ENCODE measurements around the gene STOX2. TPM values are rescaled to one million over a fixed set of nuclear protein-coding genes. Genes with fewer than 3 reads are reported as not detected.

STOX2 gene
- total RNA-seq, 2 experiments from 2014 or later = not detected

DNA sequence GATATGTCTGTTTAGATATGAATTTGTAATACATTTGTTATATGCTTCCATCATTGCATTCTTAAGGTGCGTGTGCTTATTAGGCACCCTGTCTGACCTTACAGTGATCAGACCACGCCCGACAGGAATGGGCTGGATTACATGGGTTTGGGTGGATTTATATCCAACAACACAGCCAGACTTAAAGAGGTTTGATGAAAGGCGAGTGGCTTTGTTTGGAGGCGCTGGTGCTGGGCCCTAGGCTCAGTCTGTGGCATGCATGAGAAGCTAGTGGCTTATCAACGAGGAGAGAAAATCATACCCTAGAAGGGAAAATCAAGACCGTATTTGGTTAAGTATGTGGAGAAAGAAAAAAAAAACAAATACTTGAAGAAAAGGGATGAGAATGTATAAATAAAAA, 80.7 kb downstream of the STOX2 start:
- Mint-ChIP-seq H3K27me3 (ENCODE audit: low read depth) (peaks cover 4% of the 10 kb centered on the region), H3K36me3 (ENCODE audit: low read depth) (no peaks in the 10 kb centered on the region), H3K4me3 (no peak overlapping the region), H3K9me3 (ENCODE audit: insufficient read depth) (no peaks in the 10 kb centered on the region), H3K4me1 (ENCODE audit: low read depth) (no peaks in the 10 kb centered on the region), H3K27ac (no peak overlapping the region)
- DNase-seq (no peak), ATAC-seq (no peak)
- POLR2A ChIA-PET = no interaction called here
- CTCF ChIA-PET = no interaction called here

DNA sequence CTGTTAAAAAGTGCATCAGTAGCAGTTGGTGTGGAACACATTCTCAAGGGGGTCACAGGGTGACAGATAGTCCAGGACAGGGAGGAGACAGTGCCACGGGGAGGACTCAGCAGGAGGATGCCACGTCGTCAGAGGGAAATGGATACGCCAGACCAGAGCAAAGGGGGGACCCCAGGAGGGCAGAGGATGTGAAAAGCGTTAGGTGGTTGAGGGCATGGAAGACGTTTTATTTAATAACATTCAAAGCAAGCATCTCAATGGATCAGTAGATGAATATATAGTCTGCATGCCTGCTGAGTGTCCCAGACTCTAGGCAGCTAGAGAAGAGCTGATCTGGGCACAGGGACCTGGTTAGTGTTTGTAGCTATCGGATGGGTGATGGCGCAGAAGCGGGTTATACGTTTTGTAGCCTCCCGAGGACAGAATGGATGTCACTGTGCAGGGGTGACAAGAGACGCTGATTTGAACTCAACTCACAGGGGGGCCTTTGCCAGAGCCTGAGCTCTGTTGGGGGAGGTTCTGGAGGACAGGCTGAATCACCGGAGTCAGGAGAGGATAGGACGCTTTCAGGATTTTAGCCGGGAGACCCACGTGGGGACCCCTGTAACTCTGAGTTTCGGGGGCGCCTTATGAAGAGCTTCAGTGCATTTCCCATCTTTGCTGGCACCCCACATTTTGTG, 81.3 kb downstream of the STOX2 start:
- no peak for DNase-seq
- ATAC-seq = no peak
- H3K27ac Mint-ChIP-seq = no peak overlapping the region
- H3K36me3 Mint-ChIP-seq (ENCODE audit: low read depth) = no peaks in the 10 kb centered on the region
- H3K27me3 Mint-ChIP-seq (ENCODE audit: low read depth) = peaks cover 4% of the 10 kb centered on the region
- ChIA-PET POLR2A (no interaction called here), CTCF (no interaction called here)
- H3K9me3 Mint-ChIP-seq (ENCODE audit: insufficient read depth) = no peaks in the 10 kb centered on the region
- H3K4me3 Mint-ChIP-seq = no peak overlapping the region
- H3K4me1 Mint-ChIP-seq (ENCODE audit: low read depth) = no peaks in the 10 kb centered on the region

DNA sequence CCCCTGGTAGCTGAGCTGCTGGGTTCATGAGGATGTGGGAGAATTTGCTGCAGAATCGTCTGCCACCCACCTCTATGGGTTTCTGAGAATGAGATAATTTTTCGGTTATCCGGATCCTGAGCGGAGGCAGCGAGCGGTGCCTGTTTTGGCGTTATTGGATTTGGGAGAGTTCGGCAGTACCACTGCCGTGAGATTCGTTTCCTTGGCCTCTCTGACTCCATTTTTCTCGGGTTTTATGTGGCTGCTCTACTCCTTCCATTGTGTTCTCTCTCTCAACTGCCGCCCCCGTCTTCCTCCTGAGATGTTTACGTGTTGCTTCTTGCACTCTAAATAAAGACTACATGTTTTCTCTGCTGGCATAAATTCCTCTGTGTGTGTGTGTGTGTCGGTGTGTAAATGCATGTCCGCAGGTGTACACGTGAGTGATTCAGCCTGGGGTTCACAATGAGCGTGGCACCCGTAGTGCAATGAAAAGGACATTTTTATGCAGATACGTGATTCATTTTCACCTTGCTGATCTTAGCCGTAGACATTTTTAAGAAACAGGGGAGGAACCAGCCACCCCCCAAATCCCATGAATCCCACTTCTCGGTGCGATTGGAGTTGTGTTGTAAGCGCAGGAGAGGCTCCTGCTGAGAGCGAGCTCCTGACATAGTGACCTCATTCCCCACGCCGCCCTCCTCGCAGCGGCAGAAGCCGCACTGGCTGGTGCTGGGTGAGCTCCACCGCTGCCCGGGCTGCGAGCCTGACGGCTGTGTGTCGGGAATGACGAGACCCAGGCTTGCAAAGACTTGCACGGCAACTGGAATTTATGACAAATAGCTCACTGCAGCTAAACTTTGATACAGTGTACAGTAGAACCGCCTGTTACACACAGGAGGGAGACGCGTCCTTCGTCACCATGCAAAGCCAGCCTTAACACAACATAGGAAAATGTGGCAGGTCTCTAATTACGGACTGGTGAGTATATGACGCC, 82.2 kb downstream of the STOX2 start:
- Mint-ChIP-seq H3K27ac (no peak overlapping the region), H3K9me3 (ENCODE audit: insufficient read depth) (no peaks in the 10 kb centered on the region), H3K4me3 (no peak overlapping the region), H3K27me3 (ENCODE audit: low read depth) (peaks cover 6% of the 10 kb centered on the region), H3K4me1 (ENCODE audit: low read depth) (no peaks in the 10 kb centered on the region), H3K36me3 (ENCODE audit: low read depth) (no peaks in the 10 kb centered on the region)
- ChIA-PET POLR2A (no interaction called here), CTCF (no interaction called here)
- ATAC-seq (no peak), DNase-seq (no peak)

DNA sequence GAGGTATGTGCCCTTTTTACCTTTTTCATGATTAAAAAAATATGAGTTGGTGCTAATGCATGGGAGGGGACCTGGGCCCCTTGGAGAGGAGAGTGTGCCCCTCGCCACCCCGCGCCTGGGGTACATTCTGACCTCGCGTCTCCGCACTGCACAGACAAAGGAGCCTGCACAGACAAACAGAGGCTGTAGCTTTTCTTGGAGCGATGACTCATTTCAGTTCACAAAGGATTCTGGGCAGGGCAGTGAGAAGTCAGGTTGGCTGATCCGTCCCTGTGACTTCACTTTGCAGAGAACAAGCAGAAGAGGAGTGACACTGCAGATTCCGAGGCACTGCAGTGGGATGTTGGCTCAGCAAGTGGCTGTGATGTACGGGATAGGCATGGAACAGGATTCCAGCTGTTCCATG, 82.9 kb downstream of the STOX2 start:
- H3K9me3 Mint-ChIP-seq (ENCODE audit: insufficient read depth) = no peaks in the 10 kb centered on the region
- DNase-seq (no peak), ATAC-seq (no peak)
- CTCF ChIA-PET = no interaction called here
- POLR2A ChIA-PET = no interaction called here
- no peaks in the 10 kb centered on the region for H3K36me3 Mint-ChIP-seq (ENCODE audit: low read depth)
- peaks cover 7% of the 10 kb centered on the region for H3K27me3 Mint-ChIP-seq (ENCODE audit: low read depth)
- H3K4me1 Mint-ChIP-seq (ENCODE audit: low read depth) = no peaks in the 10 kb centered on the region
- no peak overlapping the region for H3K27ac Mint-ChIP-seq
- no peak overlapping the region for H3K4me3 Mint-ChIP-seq

DNA sequence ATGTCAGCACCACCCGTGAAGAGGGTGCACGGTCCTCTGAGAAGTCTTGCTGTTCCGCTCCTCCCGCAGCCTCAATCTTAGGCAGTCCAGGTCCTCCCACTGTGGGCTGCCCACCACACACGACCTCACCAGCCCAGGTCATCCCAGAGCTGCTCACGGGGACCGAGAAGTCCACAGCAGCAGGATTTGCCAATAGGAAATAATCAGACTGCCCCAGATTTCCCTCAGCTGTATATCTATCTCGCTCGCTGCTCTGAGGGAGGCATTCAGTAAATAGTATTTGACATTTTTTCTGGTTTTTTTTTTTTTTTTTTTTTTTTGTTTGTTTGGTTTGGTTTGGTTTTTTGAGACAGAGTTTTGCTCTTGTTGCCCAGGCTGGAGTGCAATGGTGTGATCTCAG, 83.8 kb downstream of the STOX2 start:
- ATAC-seq (no peak), DNase-seq (no peak)
- no peaks in the 10 kb centered on the region for H3K9me3 Mint-ChIP-seq (ENCODE audit: insufficient read depth)
- CTCF ChIA-PET = no interaction called here
- no peak overlapping the region for H3K27ac Mint-ChIP-seq
- no peak overlapping the region for H3K4me3 Mint-ChIP-seq
- no peaks in the 10 kb centered on the region for H3K4me1 Mint-ChIP-seq (ENCODE audit: low read depth)
- H3K27me3 Mint-ChIP-seq (ENCODE audit: low read depth) = peaks cover 7% of the 10 kb centered on the region
- POLR2A ChIA-PET = no interaction called here
- no peaks in the 10 kb centered on the region for H3K36me3 Mint-ChIP-seq (ENCODE audit: low read depth)

DNA sequence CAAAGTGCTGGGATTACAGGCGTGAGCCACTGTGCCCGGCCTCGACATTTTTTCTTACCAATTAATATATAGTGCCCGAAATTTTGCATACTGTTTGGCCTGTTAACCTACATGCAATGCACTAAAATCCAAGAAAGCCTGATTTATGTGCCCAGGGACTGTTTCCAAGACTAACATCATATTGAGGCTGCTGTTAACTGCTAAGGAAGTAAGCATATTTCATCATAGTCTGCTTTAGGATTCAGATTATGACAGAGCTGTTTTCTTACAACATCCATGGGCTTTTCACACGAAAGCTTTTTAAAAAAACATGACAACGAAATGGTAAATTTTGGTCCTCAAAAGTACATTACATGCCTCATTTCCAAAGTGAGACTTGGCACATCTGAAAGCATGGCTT, 84.4 kb downstream of the STOX2 start:
- ATAC-seq (no peak), DNase-seq (no peak)
- peaks cover 7% of the 10 kb centered on the region for H3K27me3 Mint-ChIP-seq (ENCODE audit: low read depth)
- no peaks in the 10 kb centered on the region for H3K9me3 Mint-ChIP-seq (ENCODE audit: insufficient read depth)
- no peaks in the 10 kb centered on the region for H3K36me3 Mint-ChIP-seq (ENCODE audit: low read depth)
- CTCF ChIA-PET = no interaction called here
- H3K4me1 Mint-ChIP-seq (ENCODE audit: low read depth) = no peaks in the 10 kb centered on the region
- H3K4me3 Mint-ChIP-seq = no peak overlapping the region
- H3K27ac Mint-ChIP-seq = no peak overlapping the region
- POLR2A ChIA-PET = no interaction called here

DNA sequence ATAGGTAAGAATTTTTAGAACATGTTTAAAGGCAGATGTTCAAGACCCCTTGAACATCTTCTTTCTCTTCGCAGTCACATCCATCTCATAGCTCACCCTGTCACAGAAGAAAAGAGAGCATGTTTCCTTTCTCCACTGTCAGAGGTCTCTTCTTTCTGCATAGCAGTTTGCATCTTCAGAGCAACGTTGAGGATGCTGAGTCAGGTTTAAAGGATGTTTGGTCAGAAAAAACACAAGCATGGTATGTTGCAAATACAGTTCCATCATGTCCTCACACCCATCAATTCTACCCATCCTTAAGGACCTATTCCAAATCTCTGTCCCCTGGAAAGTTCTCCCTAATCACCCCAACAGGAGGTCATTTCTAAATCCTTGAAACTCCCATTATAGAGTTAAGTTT, 84.8 kb downstream of the STOX2 start:
- Mint-ChIP-seq H3K27ac (no peak overlapping the region), H3K27me3 (ENCODE audit: low read depth) (peaks cover 7% of the 10 kb centered on the region), H3K4me1 (ENCODE audit: low read depth) (no peaks in the 10 kb centered on the region), H3K9me3 (ENCODE audit: insufficient read depth) (no peaks in the 10 kb centered on the region), H3K36me3 (ENCODE audit: low read depth) (no peaks in the 10 kb centered on the region), H3K4me3 (no peak overlapping the region)
- ChIA-PET CTCF (no interaction called here), POLR2A (no interaction called here)
- no peak for ATAC-seq
- no peak for DNase-seq

DNA sequence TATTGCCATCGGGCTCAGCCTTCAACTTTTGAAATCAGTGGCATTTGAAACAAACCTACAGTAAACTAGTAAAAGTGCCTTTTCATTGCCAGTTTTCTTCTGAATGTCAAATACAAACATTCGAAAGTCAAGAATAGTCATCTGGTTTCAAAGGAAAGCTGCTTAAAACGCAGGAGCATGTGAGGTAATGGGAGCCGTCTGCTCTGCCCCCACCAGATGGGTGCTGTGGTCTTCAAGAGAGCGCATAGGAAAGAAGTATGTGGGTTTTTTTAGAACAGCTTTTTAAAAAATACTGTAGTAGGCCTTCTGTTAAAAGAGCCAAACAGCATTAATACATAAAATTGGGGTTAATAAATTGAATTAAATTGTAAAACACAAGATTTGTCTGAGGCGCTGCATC, 88.6 kb downstream of the STOX2 start:
- POLR2A ChIA-PET = no interaction called here
- H3K4me3 Mint-ChIP-seq = no peak overlapping the region
- no peak for ATAC-seq

DNA sequence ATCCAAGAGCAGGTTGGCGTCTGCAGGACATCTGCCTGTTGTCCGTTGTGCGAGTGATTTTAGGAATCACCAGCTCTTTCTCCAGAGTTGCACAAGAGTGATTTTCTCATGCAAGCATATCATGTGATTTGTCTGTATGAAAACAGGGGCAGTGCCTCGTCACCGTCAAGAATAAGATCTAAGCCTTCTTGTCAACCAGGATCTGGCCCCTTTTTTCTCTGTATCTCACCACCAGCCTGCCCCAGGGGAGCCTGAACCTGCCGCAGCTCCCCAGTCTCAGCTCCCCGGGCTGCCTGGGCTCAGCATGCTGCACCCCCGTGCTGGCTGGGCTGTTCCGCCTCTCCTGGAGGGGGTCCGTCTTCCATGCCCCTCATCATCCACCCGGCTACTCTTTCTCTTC, 90.5 kb downstream of the STOX2 start:
- CTCF ChIA-PET = no interaction called here
- Mint-ChIP-seq H3K27ac (no peak overlapping the region), H3K9me3 (ENCODE audit: insufficient read depth) (no peaks in the 10 kb centered on the region), H3K4me1 (ENCODE audit: low read depth) (no peaks in the 10 kb centered on the region), H3K27me3 (ENCODE audit: low read depth) (peaks cover 10% of the 10 kb centered on the region), H3K36me3 (ENCODE audit: low read depth) (no peaks in the 10 kb centered on the region), H3K4me3 (no peak overlapping the region)
- ATAC-seq (no peak), DNase-seq (no peak)
- POLR2A ChIA-PET = interaction anchor here (0.6 kb wide), 1 partner anchor 270 kb away, joined by 4 read pairs; no protein-coding TSS in a partner anchor

More for the DNA sequence above, 88.6 kb downstream of the STOX2 start:
- H3K36me3 Mint-ChIP-seq (ENCODE audit: low read depth) = no peaks in the 10 kb centered on the region
- no peak for DNase-seq
- H3K9me3 Mint-ChIP-seq (ENCODE audit: insufficient read depth) = no peaks in the 10 kb centered on the region
- peaks cover 12% of the 10 kb centered on the region for H3K27me3 Mint-ChIP-seq (ENCODE audit: low read depth)
- no peaks in the 10 kb centered on the region for H3K4me1 Mint-ChIP-seq (ENCODE audit: low read depth)
- H3K27ac Mint-ChIP-seq = no peak overlapping the region
- CTCF ChIA-PET = no interaction called here

DNA sequence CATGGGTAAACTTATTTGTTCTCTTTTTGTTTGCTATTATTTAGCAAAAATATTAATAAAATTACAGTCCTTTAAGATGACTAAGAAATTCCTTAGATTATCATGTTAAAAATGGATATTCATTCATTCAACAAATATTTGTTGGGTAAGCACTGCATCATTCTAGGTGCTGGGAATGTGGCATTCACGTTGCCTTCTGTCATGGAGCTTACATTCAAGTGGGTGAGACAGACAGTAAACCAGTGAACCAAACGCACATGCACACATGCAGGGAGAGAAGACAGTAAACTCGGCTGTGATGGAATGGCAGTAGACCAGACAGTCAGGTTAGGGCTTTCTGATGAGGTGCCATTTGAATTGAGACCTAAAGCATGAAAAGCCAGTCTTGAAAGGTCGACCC, 91.8 kb downstream of the STOX2 start:
- Mint-ChIP-seq H3K9me3 (ENCODE audit: insufficient read depth) (no peaks in the 10 kb centered on the region), H3K27ac (no peak overlapping the region), H3K36me3 (ENCODE audit: low read depth) (no peaks in the 10 kb centered on the region), H3K4me1 (ENCODE audit: low read depth) (no peaks in the 10 kb centered on the region), H3K4me3 (no peak overlapping the region), H3K27me3 (ENCODE audit: low read depth) (peaks cover 8% of the 10 kb centered on the region)
- POLR2A ChIA-PET = no interaction called here
- ATAC-seq = no peak
- no peak for DNase-seq
- CTCF ChIA-PET = no interaction called here

DNA sequence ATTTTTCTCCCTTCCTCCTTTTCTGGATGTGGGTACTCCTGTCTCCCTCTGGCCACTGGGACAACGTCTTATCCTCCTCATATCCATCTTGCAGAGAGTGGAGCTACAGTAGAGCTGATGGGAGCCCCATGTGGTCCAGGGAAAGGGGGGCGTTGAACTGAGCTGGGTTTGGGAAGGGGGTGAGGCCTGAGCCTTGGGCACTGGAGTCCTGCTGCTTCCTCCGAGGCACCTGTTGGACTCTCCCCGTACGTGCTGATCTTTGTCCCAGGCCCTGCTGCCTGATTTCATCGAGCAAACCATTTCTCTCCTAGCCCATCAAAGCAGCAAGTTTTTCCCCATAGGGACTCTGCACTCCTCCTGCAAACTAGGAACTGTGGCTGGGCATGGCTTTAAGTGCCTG, 94.3 kb downstream of the STOX2 start:
- H3K9me3 Mint-ChIP-seq (ENCODE audit: insufficient read depth) = no peaks in the 10 kb centered on the region
- H3K27ac Mint-ChIP-seq = no peak overlapping the region
- H3K36me3 Mint-ChIP-seq (ENCODE audit: low read depth) = no peaks in the 10 kb centered on the region
- CTCF ChIA-PET = no interaction called here
- ATAC-seq (no peak), DNase-seq (no peak)
- H3K27me3 Mint-ChIP-seq (ENCODE audit: low read depth) = peaks cover 6% of the 10 kb centered on the region
- H3K4me3 Mint-ChIP-seq = no peak overlapping the region
- H3K4me1 Mint-ChIP-seq (ENCODE audit: low read depth) = no peaks in the 10 kb centered on the region
- POLR2A ChIA-PET = no interaction called here

DNA sequence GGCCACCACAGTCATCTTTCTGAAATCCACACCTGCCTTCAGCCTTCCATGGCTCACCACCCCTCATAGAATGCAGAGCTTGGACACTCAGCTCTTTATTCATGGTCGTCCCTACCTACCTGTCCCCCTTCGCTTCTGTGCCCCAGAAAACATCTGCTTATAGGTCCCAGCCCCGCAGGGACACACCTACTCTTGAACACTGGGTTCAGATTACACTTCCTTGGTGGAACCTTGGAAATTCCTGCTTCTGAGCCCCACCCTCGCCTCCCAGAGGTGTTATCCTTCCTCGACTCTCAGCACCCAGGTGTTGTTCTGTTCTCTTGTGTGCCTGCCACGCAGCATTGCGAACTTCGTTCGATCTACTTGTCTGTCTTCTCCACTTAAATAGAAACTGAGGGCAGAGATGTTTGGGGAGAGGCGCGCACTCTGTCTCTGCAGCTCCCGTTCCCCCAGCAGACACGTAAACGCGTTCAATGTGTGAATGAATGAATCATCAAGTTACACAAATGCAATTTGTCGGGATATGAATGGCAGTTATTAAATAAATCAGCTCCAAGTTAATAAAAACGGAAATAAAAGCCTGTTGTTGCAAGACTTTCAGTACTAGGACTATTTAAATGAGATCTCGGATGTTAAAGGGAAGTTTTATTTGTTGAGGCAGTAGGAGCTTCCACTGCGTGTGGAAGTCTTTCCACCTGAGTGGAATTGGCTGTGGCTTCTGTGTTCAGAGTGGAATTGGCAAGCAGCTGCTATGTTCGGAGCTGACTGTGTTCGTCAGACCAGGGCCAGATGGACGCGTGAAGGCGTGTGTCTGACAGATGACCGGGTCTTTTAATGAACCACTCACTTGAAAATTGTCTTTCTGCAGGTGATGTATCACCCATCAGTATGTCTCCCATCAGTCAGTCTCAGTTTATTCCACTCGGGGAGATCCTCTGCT, 95.6 kb downstream of the STOX2 start:
- Mint-ChIP-seq H3K27me3 (ENCODE audit: low read depth) (peaks cover 6% of the 10 kb centered on the region), H3K9me3 (ENCODE audit: insufficient read depth) (no peaks in the 10 kb centered on the region), H3K36me3 (ENCODE audit: low read depth) (no peaks in the 10 kb centered on the region), H3K4me3 (no peak overlapping the region), H3K4me1 (ENCODE audit: low read depth) (no peaks in the 10 kb centered on the region), H3K27ac (no peak overlapping the region)
- ChIA-PET CTCF (no interaction called here), POLR2A (no interaction called here)
- DNase-seq (no peak), ATAC-seq (no peak)
